Skeletal muscle cell (primary cell): ENCODE measurements around the gene INO80.
"Not testable (repeated sequence)": the region's sequence is repeated elsewhere in the genome, so short reads cannot be mapped to it uniquely, and the experiment has no call there.

ENCODE experiments used
- DNase-seq: peaks from one replicate; pipeline ENCODE4 v3.0.0-alpha.2; 2010; ENCODE audit warnings: low read depth
- H3K4me3 ChIP-seq: 2 replicates; pipeline ENCODE4 v1.5.1; 2011; ENCODE audit warnings: low read depth, mild to moderate bottlenecking, control low read depth, low read length, moderate library complexity

The INO80 gene, protein sequence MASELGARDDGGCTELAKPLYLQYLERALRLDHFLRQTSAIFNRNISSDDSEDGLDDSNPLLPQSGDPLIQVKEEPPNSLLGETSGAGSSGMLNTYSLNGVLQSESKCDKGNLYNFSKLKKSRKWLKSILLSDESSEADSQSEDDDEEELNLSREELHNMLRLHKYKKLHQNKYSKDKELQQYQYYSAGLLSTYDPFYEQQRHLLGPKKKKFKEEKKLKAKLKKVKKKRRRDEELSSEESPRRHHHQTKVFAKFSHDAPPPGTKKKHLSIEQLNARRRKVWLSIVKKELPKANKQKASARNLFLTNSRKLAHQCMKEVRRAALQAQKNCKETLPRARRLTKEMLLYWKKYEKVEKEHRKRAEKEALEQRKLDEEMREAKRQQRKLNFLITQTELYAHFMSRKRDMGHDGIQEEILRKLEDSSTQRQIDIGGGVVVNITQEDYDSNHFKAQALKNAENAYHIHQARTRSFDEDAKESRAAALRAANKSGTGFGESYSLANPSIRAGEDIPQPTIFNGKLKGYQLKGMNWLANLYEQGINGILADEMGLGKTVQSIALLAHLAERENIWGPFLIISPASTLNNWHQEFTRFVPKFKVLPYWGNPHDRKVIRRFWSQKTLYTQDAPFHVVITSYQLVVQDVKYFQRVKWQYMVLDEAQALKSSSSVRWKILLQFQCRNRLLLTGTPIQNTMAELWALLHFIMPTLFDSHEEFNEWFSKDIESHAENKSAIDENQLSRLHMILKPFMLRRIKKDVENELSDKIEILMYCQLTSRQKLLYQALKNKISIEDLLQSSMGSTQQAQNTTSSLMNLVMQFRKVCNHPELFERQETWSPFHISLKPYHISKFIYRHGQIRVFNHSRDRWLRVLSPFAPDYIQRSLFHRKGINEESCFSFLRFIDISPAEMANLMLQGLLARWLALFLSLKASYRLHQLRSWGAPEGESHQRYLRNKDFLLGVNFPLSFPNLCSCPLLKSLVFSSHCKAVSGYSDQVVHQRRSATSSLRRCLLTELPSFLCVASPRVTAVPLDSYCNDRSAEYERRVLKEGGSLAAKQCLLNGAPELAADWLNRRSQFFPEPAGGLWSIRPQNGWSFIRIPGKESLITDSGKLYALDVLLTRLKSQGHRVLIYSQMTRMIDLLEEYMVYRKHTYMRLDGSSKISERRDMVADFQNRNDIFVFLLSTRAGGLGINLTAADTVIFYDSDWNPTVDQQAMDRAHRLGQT (N-terminal part only)

DNA sequence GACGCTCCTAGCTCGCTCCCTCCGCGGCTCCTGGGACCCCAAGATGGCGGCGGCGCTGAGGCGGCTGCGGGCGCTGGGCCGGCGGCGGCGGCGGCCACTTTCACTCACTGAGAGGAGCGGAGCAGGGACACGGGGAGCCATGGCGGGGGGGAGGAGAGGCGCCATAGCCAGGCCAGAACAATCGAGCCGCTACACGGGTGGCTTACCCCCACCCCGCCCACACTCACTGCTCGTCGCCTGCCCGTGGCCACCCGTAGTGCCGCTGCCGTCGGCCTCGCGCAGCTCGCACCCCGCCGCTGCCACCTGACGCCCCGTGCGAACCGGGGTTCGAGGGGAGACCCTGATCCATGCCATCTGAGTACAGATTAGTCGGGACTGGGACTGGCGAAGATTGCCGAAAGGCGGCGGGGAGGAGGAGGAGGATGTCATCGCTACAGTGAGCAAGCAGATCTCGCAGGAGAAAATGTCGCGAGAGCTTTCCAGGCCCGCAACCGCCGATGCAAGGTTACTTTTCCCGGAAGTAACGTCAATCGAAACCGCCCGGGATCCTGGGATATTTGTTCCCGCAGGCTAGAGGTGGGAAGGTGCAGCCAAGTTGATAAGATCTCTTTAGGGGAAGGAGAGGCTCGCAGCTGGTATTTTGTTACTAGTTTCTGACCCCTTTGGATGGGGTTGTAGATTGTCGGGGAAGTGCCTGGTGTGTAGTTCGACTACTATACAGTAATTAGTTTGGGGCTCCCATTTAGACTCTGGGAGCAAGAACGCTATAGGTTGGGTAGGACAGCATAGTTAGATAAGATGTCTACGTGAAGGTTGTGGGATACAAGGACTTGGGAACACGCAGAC, at the start of gene INO80:
Gene INO80, minus strand, starts transcription at position 165 of the 846 bp plus-strand sequence. CDS start 19,970 bp downstream, outside the sequence.
- H3K4me3 ChIP-seq, result peak within 1 kb of the TSS; percentile 82
- peak; percentile 93 for DNase-seq

DNA sequence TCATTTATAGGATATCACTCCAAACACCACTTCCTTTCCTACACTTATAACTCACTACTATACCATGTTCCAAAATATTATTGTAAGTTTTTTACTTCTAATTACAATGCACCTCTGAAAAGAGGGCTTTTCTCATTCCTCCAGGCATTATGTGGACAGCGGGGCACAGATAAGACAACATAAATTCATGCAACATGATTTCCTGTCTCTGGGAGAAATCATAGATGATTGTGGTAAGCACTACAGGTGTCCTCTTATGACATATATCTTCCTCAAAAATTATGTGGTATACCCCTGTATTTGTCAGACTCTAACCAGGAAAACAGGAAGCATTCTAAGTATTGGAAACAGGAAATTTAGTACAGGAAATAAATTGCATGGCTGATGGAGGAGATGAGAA, 45.7 kb upstream of the INO80 start:
- H3K4me3 ChIP-seq, result no peak overlapping the region
- no peak for DNase-seq

DNA sequence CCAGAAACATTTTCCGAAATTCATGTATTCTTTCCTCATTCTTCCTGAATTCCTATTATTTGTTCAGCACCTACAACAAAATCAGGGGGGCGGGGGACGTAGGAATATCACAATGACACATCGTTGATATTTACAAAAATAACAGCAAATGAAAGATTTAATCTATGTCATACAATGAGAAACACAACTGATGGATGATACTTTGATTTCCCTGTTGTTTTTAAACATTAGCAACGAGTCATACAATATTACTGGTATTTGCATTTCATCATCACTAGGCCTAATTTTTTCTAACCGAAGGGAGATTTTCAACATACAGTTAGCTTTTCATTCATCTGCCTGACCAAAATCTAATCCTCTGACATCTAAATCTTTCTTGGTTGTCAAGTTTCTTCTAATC, 45.3 kb upstream of the INO80 start:
- no peak overlapping the region for H3K4me3 ChIP-seq
- no peak for DNase-seq

DNA sequence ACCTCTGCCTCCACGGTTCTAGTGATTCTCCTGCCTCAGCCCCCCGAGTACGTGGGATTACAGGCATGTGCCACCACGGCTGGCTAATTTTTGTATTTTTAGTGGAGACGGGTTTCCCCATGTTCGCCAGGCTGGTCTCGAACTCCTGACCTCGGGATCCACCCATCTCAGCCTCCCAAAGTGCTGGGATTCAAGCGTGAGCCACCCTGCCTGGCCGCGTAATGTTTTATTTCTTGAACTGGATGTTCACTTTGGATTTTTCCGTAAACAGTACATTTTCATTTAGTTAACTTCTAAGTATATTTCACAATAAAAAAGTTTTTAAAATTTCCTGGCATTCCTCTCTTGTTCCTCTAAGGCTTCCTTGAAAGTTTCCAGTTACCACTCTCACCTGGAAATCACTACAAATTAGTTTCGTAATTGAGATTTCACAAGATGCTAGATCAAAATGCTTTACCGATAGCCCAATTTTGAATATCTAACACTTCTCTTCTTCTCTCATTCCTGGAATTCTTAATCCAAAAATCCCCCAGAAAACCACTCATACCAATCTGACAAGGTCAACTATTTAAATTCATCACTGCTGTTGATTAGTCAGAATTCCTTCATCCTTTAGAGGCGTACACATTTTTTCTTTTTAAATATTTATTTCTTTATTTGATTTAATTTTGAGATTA, 44.7 kb upstream of the INO80 start:
- no peak overlapping the region for H3K4me3 ChIP-seq
- no peak for DNase-seq

- no peak for DNase-seq
- H3K4me3 ChIP-seq, result no peak overlapping the region
These were observed 38.3 kb upstream of the INO80 start for GRCh38 chr15:41154412-41154811.

- no peak overlapping the region for H3K4me3 ChIP-seq
- no peak for DNase-seq
These were observed 37.7 kb upstream of the INO80 start for GRCh38 chr15:41153733-41154132.

DNA sequence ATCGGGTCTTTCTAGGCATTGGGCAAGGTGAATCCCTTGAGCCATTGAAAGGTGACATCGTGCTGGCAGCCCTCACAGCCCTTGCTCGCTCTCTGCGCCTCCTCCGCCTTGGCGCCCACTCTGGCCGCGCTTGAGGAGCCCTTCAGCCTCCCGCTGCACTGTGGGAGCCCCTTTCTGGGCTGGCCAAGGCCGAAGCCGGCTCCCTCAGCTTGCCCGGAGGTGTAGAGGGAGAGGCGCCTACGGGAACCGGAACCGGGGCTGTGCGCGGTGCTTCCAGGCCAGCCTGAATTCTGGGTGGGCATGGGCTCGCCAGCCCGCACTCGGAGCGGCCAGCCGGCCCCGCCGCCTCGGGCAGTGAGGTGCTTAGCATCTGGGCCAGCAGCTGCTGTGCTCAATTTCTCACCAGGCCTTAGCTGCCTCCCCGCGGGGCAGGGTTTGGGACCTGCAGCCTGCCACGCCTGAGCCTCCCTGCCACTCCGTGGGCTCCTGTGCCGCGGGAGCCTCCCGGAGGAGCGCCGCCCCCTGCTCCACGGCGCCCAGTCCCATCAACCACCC, 35.4 kb upstream of the INO80 start:
- H3K4me3 ChIP-seq, result no peak overlapping the region
- no peak for DNase-seq

GRCh38 chr15:41150279-41150678, 34.2 kb upstream of the INO80 start:
- DNase-seq, result no peak
- no peak overlapping the region for H3K4me3 ChIP-seq

- DNase-seq, result no peak
These were observed 32.0 kb upstream of the INO80 start for GRCh38 chr15:41148065-41148464.

DNA sequence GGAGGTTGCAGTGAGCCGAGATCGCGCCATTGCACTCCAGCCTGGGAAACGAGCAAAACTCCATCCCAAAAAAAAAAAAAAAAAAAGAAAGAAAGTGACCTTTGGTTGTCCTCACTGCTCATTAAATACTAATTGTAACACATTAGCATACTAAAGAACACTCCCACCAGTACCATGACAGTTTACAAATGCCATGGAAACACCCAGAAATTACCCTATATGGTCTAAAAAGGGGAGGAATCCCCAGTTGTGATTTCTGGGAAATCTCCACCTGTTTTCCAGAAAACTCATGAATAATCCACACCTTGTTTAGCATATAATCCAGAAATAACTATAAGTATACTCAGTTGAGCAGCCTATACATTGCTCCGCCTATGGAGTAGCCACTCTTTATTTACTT, 23.5 kb upstream of the INO80 start:
- H3K4me3 ChIP-seq, result no peak overlapping the region
- no peak for DNase-seq

More at GRCh38 chr15:41148065-41148464, 32.0 kb upstream of the INO80 start:
- H3K4me3 ChIP-seq, result no peak overlapping the region

- not testable (repeated sequence) for DNase-seq
These were observed 23.0 kb upstream of the INO80 start for GRCh38 chr15:41139112-41139511.

DNA sequence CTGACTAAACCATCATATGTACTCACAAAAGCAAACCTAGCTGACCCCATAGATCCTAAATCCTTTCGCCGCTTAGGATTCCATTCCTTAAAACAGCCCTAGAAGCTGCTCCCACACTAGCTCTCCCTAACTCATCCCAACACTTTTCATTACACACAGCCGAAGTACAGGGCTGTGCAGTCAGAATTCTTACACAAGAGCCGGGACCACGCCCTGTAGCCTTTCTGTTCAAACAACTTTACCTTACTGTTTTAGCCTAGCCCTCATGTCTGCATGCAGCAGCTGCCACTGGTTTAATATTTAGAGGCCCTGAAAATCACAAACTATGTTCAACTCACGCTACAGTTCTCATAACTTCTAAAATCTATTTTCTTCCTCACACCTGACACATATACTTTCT, 19.5 kb upstream of the INO80 start:
- not testable (repeated sequence) for H3K4me3 ChIP-seq, DNase-seq

More at GRCh38 chr15:41139112-41139511, 23.0 kb upstream of the INO80 start:
- not testable (repeated sequence) for H3K4me3 ChIP-seq

DNA sequence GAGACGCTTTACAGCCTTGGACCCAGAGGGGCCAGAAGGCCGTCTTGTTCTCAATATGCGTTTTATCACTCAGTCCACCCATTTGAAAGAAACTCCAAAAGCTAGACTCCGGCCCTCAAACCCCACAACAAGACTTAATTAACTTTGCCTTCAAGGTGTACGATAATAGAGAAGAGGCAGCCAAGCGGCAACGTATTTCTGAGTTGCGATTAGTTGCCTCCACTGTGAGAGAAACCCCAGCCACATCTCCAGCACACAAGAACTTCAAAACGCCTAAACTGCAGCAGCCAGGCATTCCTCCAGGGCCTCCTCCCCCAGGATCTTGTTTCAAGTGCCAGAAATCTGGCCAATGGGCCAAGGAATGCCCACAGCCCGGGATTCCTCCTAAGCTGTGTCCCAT, 17.4 kb upstream of the INO80 start:
- no peak overlapping the region for H3K4me3 ChIP-seq
- no peak for DNase-seq

DNA sequence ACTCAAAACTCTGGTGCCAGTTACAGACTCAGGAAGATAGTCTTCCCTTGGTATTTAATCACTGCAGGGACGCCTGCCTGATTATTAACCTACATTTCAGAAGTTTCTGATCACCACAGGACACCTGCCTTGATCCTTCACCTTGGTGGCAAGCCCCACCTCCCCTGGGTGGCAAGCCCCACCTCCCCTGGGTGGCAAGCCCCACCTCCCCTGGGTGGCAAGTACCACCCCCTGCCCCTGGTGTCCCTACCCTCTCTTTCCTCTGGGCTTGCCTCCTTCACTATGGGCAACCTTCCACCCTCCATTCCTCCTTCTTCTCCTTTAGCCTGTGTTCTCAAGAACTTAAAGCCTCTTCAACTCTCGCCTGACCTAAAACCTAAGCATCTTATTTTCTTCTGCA, 16.0 kb upstream of the INO80 start:
- DNase-seq, result not testable (repeated sequence)

GRCh38 chr15:41128174-41128902, 12.3 kb upstream of the INO80 start:
- no peak overlapping the region for H3K4me3 ChIP-seq
- DNase-seq, result no peak

More for the DNA sequence above, 16.0 kb upstream of the INO80 start:
- H3K4me3 ChIP-seq, result not testable (repeated sequence)

GRCh38 chr15:41125931-41126642, 10.0 kb upstream of the INO80 start:
- no peak overlapping the region for H3K4me3 ChIP-seq
- no peak for DNase-seq
